PFSK-1 (cell line): ENCODE data around the gene BCAT1.

Experiments used
- FOXP2 ChIP-seq: optimal IDR thresholded peaks from 2 replicates; pipeline ENCODE3; 2011; ENCODE audit warnings: borderline replicate concordance, control low read depth, inconsistent platforms; ENCODE audit not compliant: insufficient read depth; ENCODE audit errors: extremely low read length, extremely low read depth
- POLR2AphosphoS5 ChIP-seq: IDR thresholded peaks from 2 replicates; pipeline ENCODE4 v1.6.1; 2012; ENCODE audit warnings: low read depth, mild to moderate bottlenecking, control low read depth, low read length, moderate library complexity
- TAF1 ChIP-seq: IDR thresholded peaks from 2 replicates; pipeline ENCODE4 v1.6.1; 2012; ENCODE audit warnings: low read length, control low read depth, borderline replicate concordance; ENCODE audit not compliant: insufficient read depth
- TF ChIP-seq, protein P1 (sequence below), 2 experiments: IDR thresholded peaks; 2 replicates each; pipeline versions ENCODE4 v1.6.1 to v1.8.0; 2011 to 2012; ENCODE audit warnings: low read depth in 2 of 2, low read length in 2 of 2, control low read depth in 1 of 2, inconsistent platforms in 1 of 2, mild to moderate bottlenecking in 1 of 2, moderate library complexity in 1 of 2; ENCODE audit not compliant: insufficient read depth in 1 of 2

DNA sequence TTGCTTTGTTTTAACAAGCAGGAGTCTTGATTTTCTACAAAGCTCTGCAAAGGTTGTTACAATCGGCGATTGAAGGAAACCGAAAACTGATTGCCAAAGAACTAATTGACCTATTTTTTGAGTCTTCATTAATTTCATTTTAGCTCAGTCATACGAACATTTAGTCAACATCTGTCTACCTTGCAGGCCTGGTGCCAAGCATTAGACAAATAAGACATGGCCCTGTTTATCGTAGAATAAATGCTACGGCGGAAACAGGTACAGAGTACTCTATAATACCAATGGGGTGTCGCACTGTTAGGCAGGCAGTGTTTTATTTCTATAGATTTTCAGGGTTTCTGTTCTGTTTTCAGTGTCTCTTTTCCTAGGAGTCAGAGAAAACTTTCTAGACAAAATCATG is 171.5 kb downstream of the BCAT1 start:
- TF ChIP-seq, protein P1, sequence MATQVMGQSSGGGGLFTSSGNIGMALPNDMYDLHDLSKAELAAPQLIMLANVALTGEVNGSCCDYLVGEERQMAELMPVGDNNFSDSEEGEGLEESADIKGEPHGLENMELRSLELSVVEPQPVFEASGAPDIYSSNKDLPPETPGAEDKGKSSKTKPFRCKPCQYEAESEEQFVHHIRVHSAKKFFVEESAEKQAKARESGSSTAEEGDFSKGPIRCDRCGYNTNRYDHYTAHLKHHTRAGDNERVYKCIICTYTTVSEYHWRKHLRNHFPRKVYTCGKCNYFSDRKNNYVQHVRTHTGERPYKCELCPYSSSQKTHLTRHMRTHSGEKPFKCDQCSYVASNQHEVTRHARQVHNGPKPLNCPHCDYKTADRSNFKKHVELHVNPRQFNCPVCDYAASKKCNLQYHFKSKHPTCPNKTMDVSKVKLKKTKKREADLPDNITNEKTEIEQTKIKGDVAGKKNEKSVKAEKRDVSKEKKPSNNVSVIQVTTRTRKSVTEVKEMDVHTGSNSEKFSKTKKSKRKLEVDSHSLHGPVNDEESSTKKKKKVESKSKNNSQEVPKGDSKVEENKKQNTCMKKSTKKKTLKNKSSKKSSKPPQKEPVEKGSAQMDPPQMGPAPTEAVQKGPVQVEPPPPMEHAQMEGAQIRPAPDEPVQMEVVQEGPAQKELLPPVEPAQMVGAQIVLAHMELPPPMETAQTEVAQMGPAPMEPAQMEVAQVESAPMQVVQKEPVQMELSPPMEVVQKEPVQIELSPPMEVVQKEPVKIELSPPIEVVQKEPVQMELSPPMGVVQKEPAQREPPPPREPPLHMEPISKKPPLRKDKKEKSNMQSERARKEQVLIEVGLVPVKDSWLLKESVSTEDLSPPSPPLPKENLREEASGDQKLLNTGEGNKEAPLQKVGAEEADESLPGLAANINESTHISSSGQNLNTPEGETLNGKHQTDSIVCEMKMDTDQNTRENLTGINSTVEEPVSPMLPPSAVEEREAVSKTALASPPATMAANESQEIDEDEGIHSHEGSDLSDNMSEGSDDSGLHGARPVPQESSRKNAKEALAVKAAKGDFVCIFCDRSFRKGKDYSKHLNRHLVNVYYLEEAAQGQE (IDR thresholded peaks at IDR 0.05; ENCODE audit: insufficient read depth in 1 of 2, low read depth in 2 of 2, low read length in 2 of 2), result no peak
- TF ChIP-seq TAF1 (no peak), POLR2AphosphoS5 (no peak), FOXP2 (no peak)
